ENCODE data around the gene SYT17. TPM values are rescaled to one million over a fixed set of nuclear protein-coding genes. Genes with fewer than 3 reads are reported as not detected.

The SYT17 gene
- polyA plus RNA-seq, 2 of the 4 experiments (the other 2 are of a cell fraction): 9.8 to 18.7 TPM

DNA sequence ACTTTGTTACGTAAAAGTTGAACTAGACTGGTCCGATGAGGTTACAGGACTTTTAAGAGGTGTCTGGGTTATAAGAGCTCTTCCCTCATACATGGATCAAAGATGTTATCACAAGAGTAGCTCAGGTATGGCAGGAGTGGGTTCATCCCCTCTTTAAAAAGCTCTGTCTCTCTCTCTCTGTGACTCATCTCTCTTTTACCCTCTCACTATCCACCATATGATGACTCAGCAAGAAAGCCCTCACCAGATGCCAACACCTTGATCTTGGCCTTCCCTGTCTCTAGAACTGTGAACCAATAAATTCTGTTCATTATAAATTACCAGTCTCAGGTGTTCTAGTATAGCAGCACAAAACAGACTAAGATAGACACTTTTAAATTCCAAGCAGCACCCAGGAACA is 115.6 kb downstream of the SYT17 start:
- peak; percentile 41 to 56; a peak in 4 of 6 replicates for ATAC-seq
- WGBS (ENCODE audit: missing lambda C conversion rate): 76% methylated on average over 2 of the region's 2 CpGs
- CTCF ChIA-PET: interaction anchor here (0.8 to 1.7 kb wide), 5 partner anchors 12 to 150 kb away, joined by 3 to 5 read pairs (median 4); no protein-coding TSS in a partner anchor
- FAIRE-seq: no peak
- POLR2A ChIA-PET: no interaction called here
- peak overlapping the region; percentile 54 for H3K4me2 ChIP-seq
- peak in 1 of 2 experiments; percentile 51 for DNase-seq (ENCODE audit: low read depth in 1 of 2, low spot score in 1 of 2)
- TF ChIP-seq EHF (CRISPR knock-in tag; IDR thresholded peaks at IDR 0.05): no peak
- TF ChIP-seq, protein P1, sequence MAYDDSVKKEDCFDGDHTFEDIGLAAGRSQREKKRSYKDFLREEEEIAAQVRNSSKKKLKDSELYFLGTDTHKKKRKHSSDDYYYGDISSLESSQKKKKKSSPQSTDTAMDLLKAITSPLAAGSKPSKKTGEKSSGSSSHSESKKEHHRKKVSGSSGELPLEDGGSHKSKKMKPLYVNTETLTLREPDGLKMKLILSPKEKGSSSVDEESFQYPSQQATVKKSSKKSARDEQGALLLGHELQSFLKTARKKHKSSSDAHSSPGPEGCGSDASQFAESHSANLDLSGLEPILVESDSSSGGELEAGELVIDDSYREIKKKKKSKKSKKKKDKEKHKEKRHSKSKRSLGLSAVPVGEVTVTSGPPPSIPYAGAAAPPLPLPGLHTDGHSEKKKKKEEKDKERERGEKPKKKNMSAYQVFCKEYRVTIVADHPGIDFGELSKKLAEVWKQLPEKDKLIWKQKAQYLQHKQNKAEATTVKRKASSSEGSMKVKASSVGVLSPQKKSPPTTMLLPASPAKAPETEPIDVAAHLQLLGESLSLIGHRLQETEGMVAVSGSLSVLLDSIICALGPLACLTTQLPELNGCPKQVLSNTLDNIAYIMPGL (CRISPR knock-in tag; IDR thresholded peaks at IDR 0.05; ENCODE audit: borderline replicate concordance): no peak
- no peak for TF ChIP-seq CBX8 (IDR thresholded peaks at IDR 0.05)
- TF ChIP-seq, protein P2, sequence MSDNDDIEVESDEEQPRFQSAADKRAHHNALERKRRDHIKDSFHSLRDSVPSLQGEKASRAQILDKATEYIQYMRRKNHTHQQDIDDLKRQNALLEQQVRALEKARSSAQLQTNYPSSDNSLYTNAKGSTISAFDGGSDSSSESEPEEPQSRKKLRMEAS (IDR thresholded peaks at IDR 0.05): no peak
- TF ChIP-seq NFE2L2 (conservative IDR thresholded peaks at IDR 0.05; ENCODE audit: low read length): peak; percentile 79
- peak; percentile 99 for TF ChIP-seq MAFK (IDR thresholded peaks at IDR 0.05; ENCODE audit: partially characterized antibody)
- TF ChIP-seq, protein P3, sequence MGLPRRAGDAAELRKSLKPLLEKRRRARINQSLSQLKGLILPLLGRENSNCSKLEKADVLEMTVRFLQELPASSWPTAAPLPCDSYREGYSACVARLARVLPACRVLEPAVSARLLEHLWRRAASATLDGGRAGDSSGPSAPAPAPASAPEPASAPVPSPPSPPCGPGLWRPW (IDR thresholded peaks at IDR 0.05): no peak
- TF ChIP-seq, protein P4, sequence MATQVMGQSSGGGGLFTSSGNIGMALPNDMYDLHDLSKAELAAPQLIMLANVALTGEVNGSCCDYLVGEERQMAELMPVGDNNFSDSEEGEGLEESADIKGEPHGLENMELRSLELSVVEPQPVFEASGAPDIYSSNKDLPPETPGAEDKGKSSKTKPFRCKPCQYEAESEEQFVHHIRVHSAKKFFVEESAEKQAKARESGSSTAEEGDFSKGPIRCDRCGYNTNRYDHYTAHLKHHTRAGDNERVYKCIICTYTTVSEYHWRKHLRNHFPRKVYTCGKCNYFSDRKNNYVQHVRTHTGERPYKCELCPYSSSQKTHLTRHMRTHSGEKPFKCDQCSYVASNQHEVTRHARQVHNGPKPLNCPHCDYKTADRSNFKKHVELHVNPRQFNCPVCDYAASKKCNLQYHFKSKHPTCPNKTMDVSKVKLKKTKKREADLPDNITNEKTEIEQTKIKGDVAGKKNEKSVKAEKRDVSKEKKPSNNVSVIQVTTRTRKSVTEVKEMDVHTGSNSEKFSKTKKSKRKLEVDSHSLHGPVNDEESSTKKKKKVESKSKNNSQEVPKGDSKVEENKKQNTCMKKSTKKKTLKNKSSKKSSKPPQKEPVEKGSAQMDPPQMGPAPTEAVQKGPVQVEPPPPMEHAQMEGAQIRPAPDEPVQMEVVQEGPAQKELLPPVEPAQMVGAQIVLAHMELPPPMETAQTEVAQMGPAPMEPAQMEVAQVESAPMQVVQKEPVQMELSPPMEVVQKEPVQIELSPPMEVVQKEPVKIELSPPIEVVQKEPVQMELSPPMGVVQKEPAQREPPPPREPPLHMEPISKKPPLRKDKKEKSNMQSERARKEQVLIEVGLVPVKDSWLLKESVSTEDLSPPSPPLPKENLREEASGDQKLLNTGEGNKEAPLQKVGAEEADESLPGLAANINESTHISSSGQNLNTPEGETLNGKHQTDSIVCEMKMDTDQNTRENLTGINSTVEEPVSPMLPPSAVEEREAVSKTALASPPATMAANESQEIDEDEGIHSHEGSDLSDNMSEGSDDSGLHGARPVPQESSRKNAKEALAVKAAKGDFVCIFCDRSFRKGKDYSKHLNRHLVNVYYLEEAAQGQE (IDR thresholded peaks at IDR 0.05): no peak
- TF ChIP-seq ZSCAN20 (CRISPR knock-in tag; IDR thresholded peaks at IDR 0.05): no peak
- no peak for TF ChIP-seq GATA3 (IDR thresholded peaks at IDR 0.05; ENCODE audit: borderline replicate concordance)
- TF ChIP-seq HEYL (CRISPR knock-in tag; IDR thresholded peaks at IDR 0.05): no peak
- TF ChIP-seq, protein P5, sequence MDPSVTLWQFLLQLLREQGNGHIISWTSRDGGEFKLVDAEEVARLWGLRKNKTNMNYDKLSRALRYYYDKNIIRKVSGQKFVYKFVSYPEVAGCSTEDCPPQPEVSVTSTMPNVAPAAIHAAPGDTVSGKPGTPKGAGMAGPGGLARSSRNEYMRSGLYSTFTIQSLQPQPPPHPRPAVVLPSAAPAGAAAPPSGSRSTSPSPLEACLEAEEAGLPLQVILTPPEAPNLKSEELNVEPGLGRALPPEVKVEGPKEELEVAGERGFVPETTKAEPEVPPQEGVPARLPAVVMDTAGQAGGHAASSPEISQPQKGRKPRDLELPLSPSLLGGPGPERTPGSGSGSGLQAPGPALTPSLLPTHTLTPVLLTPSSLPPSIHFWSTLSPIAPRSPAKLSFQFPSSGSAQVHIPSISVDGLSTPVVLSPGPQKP (IDR thresholded peaks at IDR 0.05; ENCODE audit: low read depth, low read length): no peak
- peak; percentile 27; the same call in 1 of the 2 replicates for TF ChIP-seq FOSL2 (IDR thresholded peaks at IDR 0.05)
- peak; percentile 70 for TF ChIP-seq FOSL2 (CRISPR knock-in tag; IDR thresholded peaks at IDR 0.05)
- TF ChIP-seq HOXB5 (CRISPR knock-in tag; IDR thresholded peaks at IDR 0.05): no peak
- TF ChIP-seq NPAS2 (CRISPR knock-in tag; IDR thresholded peaks at IDR 0.05; ENCODE audit: borderline replicate concordance): no peak
- TF ChIP-seq PHF8 (IDR thresholded peaks at IDR 0.05; ENCODE audit: borderline replicate concordance, low read depth): no peak
- no peak for TF ChIP-seq SMC3 (IDR thresholded peaks at IDR 0.05)
- TF ChIP-seq KDM1A (IDR thresholded peaks at IDR 0.05; ENCODE audit: low read depth): no peak
- TF ChIP-seq JUNB (IDR thresholded peaks at IDR 0.05): 0 out of 2 replicates have a peak, but pooled peaks have one; percentile 19
- peaks cover 28% of the 10 kb centered on the region for H3K4me1 ChIP-seq
- H3K4me3 ChIP-seq: no peak overlapping the region
- peak overlapping the region; percentile 31 to 81; a peak in 5 of 6 replicates for H3K27ac ChIP-seq
- no peaks in the 10 kb centered on the region for H3K9me3 ChIP-seq

DNA sequence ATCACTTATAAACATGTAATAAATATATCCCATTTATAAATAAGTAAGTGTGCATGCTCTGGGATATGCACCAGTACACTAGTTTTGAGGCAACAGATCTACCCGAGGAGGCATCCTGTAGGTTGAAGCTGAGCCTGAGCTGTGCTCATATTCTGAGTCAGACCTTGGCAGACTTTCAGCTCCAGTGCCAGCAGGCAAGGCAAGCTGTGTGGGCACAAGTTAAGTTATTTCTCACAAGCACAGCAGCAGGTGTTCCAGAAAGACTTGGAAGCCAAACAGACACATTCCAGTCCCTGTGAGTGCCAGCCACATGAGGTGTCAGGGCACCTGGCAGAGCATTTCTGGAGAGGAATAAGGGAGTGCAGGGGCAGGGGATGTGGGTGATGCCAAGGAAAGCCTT is 116.2 kb downstream of the SYT17 start:
- FAIRE-seq (peak; percentile 65), DNase-seq (ENCODE audit: low read depth in 1 of 2, low spot score in 1 of 2) (peak; percentile 58 to 72), ATAC-seq (peak; percentile 91 to 94)
- peak overlapping the region; percentile 31 to 81; a peak in 4 of 6 replicates for H3K27ac ChIP-seq
- ChIA-PET POLR2A (no interaction called here), CTCF (interaction anchor here (0.8 to 1.7 kb wide), 5 partner anchors 12 to 151 kb away, joined by 3 to 5 read pairs (median 4); no protein-coding TSS in a partner anchor)
- H3K4me2 ChIP-seq: peak overlapping the region; percentile 54
- 14% methylated on average over 1 of the region's 1 CpG for WGBS (ENCODE audit: missing lambda C conversion rate)
- H3K9me3 ChIP-seq: no peaks in the 10 kb centered on the region
- H3K4me3 ChIP-seq: no peak overlapping the region
- H3K4me1 ChIP-seq: peaks cover 28% of the 10 kb centered on the region
- TF ChIP-seq GATA3 (IDR thresholded peaks at IDR 0.05; ENCODE audit: borderline replicate concordance) (peak; percentile 11; the same call in 1 of the 2 replicates), CBX8 (IDR thresholded peaks at IDR 0.05) (no peak), EP300 (IDR thresholded peaks at IDR 0.05) (peak in 1 of 2 experiments; percentile 24; a peak in 1 of 5 replicates), HOXB5 (CRISPR knock-in tag; IDR thresholded peaks at IDR 0.05) (no peak), JUNB (IDR thresholded peaks at IDR 0.05) (0 out of 2 replicates have a peak, but pooled peaks have one; percentile 39), KDM1A (IDR thresholded peaks at IDR 0.05; ENCODE audit: low read depth) (no peak), CHD4 (IDR thresholded peaks at IDR 0.05; ENCODE audit: borderline replicate concordance) (no peak), HEYL (CRISPR knock-in tag; IDR thresholded peaks at IDR 0.05) (no peak), RAD21 (conservative IDR thresholded peaks at IDR 0.05 in 1 of 2, IDR thresholded peaks at IDR 0.05 in 1 of 2) (0 out of 5 replicates have a peak, but pooled peaks of 1 of the 2 experiments have one; percentile 1)
- TF ChIP-seq, protein P2 (IDR thresholded peaks at IDR 0.05): 0 out of 2 replicates have a peak, but pooled peaks have one; percentile 29
- TF ChIP-seq, protein P6, sequence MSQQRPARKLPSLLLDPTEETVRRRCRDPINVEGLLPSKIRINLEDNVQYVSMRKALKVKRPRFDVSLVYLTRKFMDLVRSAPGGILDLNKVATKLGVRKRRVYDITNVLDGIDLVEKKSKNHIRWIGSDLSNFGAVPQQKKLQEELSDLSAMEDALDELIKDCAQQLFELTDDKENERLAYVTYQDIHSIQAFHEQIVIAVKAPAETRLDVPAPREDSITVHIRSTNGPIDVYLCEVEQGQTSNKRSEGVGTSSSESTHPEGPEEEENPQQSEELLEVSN (IDR thresholded peaks at IDR 0.05; ENCODE audit: borderline replicate concordance, low read depth): no peak

Data from A549 (cell line).